Ammon's horn (tissue), 1 donor: ENCODE measurements around the gene DCAF4.
A peak's percentile ranks its signal among the peaks of the same experiment; 100 is the strongest.

Source experiments
- DNase-seq: peaks from one replicate; pipeline ENCODE4 v3.0.0-alpha.2; 2016; ENCODE audit warnings: low spot score

DCAF4 gene, protein sequence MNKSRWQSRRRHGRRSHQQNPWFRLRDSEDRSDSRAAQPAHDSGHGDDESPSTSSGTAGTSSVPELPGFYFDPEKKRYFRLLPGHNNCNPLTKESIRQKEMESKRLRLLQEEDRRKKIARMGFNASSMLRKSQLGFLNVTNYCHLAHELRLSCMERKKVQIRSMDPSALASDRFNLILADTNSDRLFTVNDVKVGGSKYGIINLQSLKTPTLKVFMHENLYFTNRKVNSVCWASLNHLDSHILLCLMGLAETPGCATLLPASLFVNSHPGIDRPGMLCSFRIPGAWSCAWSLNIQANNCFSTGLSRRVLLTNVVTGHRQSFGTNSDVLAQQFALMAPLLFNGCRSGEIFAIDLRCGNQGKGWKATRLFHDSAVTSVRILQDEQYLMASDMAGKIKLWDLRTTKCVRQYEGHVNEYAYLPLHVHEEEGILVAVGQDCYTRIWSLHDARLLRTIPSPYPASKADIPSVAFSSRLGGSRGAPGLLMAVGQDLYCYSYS

DNA sequence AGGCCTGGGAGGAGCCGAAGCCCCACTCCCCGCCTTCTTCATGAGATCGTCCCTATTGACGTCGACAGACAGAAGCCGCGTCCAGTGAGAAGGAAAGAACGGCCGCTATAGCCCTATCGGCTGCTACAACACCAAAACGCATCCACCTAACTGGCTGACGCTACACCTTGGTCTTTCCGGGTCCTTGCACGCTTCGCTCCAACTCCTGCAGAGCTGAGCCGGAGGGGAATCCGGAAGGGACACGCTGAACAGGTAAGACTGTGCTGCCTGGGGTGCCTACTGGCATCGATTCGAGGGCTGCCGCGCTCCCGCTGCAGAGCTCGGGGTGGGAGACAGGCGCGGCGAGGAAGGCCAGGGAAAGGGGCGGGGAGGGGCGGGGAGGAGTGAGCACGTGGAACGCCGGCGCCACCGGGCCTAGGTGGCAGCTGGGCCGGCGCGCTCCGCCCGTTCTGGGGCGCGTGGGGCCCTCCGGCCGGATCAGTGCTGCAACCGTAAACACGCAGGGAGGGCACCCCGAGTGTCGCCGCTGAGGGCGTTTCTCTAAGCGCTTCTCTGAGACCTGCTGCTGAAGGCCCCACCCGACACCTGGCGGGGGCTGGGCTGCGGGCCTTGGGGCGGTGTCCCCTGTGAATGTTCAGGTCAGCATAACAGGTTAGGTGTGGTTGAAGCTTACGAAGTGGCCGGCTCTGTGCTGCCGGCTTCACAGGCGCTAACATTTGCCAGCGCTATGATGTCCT is at the start of gene DCAF4:
DCAF4 (plus strand) TSS at position 173 of the 737 bp plus-strand sequence. CDS start 11,515 bp downstream, outside the sequence.
- DNase-seq: peak; percentile 98

DNA sequence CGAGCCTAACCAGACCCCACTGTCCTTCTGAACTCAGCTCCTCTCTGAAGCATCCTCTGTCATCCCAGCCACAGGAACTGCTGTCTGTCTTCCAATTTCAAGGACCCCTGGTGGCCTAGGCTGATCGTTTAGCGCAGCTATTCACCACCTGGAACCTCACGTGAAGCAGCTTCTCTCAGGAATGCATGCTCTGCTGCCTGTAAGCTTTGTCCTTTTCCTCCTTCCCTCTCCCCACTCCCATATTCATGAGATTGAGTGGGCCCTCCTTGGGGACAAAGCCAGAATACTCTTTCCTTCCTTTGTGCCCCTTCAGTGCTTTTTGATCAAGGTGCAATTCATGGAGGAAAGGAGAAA is 49.6 kb upstream of the DCAF4 start:
- DNase-seq: no peak

DNA sequence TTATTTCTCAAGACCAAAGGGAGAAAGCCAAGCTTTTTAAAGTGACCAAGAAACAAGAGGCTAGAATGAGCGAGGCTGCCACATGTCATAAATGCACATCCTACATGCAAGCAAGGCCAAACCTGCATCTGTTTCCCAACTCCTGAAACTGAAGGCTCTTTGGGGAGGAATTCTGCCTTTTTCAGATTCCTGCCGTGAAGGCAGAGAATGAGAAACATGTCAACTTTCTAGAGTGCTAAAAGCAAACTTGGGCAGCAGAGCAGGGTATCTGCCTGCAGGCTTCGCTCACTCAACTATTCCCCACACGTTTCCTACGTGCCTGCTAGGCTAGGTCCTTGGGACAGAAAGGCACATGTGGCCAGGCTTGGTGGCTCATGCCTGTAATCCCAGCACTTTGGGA is 47.5 kb upstream of the DCAF4 start:
- DNase-seq: no peak

DNA sequence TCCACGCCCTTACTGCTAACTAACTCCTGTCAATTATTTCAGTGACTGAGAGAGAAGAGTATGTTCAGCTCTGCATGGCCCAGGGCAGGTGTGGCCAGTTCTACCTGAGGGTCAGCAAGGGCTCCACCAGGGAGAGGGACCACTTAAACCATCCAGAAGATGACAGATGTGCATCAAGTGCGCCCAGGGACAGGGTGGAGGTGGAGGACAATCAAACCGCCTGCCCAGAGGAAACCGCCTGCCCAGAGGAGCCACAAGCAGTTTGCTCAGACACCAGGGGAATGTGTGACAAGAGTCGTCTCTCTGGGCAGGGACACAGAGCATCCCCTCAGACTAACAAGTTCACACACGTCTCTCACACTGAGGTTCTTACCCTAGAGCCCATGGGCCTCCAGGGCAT is 46.8 kb upstream of the DCAF4 start:
- DNase-seq: no peak

DNA sequence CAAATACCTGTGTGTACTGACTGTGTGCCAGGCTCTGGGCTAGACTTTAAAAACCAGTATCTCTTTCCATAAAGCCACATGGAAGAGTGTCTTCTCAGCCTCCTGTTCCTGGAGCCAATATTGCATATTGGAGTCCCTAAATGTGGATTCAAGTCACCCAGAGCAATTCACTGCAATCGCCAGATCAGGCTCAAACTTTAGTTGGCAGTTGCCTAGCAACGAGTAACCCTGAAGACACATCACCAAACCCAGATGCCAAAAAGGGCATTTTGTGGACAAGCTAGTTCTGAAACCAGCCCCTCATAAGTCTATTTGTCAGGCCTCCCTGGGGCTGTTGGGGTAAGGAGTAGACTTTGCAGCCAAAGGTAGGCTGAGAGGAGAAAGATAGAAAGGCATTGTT is 46.1 kb upstream of the DCAF4 start:
- DNase-seq: no peak

DNA sequence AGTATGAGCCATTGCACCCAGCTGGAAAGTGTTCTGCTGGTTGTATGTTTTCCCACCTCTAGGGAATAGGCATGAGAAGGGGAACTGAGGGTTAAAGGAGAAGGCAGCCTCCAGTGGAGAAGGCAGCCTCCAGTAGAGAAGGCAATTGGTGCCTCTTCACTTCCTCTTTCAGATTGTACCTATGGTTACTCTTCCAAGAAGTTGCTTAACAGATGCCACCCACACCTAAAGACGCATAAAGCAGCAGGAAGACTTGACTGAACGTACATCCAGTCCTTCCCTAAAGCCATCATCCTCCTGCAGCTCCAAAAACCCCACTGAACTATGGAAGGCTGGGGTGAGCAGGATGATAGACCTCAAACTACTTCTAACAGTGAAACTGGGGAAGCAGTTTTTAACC is 45.4 kb upstream of the DCAF4 start:
- DNase-seq: no peak

DNA sequence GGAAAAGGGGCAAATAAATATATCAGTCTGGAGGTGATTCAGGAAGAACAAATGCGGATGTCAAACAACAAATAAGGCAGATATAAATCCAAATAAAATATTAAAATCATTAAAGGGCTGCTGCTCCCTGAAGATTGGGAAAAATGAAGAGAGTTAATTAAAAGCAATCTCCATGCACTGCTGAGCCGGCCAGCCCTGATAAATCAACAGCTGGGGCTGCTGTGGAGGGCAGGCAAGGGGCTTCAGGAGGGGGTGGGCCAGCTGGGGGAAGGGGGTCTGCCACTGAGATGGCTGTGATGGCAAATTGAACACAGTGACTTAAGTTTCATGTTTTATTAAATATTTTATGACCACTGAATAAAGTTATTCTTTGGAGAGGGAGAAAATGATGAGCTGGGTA is 44.7 kb upstream of the DCAF4 start:
- no peak for DNase-seq

DNA sequence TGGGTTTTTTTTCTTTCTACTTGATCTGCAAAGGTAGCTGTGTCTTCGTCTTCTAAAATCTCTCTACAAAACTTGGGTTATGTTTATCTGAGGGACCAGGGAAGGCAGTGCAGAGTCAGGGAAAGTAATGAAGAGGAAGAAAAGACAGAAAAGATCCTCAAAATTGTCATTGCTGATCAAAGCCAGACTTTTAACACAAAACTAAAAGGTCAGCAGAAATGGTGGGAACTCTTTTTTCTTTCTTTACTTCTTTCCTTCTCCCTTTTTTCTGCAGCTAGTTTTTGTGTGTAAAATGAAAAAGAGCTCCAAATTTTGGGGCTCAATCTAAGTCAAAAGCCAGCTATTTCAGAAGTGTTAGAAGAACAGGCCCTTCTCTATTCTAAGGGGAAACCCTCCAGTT is 44.2 kb upstream of the DCAF4 start:
- no peak for DNase-seq

DNA sequence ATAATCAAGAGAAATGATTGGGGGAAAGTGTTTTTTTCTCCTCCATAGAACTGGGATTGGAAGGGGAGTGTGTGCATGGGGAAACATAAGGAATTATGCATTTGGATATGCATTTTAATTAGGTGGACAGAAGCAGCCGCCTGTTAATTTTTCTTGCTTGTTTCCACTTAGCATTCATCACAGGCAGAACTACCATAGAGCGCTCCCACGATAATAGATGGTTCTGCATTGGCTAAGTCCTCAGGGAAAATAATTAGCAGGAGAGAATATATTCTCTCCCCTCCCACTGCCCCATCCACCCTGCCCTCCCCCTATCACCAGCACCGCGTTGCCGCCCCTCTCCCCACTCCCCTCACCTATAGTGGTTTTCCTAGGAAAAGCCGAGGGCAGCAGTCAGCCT is 43.8 kb upstream of the DCAF4 start:
- DNase-seq: no peak

DNA sequence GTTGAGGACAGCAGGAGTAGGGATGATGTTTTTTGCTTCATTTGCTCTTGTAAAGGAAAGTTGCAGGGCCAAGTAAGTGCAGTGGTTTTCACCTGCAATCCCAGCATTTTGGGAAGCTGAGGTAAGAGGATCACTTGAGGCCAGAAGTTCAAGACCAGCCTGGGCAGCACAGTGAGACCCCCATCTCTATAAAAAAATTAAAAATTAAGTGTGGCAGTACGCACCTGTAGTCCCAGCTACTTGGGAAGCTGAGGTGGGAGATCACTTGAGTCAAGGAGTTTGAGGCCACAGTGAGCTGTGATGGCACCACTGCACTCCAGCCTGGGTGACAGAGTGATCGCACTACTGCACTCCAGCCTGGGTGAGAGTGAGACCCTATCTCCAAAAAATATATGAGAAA is 43.2 kb upstream of the DCAF4 start:
- DNase-seq: no peak

DNA sequence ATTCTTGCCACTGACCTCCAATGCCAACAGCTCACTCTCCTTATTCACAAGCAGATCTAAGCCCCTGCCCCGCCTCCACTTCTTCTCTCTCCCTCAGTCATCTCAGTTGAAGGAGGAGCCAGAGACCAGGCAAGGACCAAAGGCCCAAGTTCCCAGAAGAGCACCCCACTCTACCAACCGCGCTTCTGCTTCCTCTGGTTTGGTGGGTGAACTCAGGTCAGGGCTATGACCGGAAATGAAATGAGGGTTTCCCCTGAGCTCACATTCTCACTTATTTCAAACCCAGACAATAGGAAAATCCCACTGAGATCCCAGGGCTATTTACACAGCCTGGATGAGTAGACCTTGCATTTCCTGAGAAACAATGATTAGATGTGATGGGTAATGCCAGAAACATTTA is 42.3 kb upstream of the DCAF4 start:
- no peak for DNase-seq

DNA sequence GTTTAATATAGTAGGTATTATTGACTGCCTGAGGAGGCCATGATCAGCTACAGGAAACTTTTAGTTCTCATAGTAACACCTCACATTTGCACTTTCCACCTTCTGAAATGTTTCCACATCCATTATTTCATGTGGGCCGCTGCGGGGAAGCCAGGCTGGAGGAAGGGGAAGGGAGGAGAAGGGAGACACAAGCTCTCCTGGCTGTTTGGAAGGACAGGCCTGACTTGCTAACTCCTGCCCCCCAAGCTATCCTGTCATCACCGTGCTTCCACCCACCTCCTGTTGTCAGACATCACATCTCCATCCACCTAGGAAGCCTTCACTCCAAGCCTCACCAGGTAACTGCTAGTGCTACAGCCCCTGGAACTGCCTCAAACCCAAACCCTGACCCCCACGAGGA is 41.9 kb upstream of the DCAF4 start:
- DNase-seq: no peak

DNA sequence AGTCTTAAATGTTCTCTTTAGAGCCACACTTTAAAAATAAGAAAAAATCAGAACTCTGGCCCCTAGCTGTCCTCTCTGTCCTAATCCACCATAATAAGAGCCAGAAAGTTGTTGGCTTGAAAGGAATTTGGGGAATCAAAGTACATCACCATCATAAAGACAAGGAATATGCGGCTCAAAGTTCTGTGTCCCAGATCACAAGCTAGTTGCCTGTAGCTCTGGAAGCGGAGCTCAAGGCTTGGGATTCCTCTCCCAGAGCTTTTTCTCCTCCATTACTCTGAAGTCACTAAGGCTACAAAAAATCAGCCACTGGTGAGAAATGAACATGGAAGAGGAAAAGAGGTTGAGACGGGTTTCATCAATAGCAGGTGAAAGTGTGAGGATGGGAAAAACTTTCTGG is 38.8 kb upstream of the DCAF4 start:
- DNase-seq: no peak

DNA sequence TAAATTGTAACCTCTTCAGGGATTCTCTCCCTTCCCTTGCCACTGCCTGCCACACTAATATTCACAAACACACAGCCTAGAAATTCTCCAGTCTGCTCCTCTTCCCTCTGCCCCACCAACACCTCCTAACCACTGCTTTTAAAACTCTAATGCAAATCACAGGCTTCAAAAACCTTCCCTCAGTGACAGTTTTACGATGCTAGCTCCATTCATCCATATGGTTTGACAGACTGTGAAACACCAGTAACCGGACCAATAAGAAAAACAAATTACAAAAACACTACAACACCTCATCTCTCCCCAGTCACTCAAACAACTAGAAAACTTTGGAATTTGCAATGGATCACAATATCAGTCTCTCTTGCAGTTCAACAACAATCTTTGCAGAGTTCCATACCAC is 38.1 kb upstream of the DCAF4 start:
- DNase-seq: no peak

DNA sequence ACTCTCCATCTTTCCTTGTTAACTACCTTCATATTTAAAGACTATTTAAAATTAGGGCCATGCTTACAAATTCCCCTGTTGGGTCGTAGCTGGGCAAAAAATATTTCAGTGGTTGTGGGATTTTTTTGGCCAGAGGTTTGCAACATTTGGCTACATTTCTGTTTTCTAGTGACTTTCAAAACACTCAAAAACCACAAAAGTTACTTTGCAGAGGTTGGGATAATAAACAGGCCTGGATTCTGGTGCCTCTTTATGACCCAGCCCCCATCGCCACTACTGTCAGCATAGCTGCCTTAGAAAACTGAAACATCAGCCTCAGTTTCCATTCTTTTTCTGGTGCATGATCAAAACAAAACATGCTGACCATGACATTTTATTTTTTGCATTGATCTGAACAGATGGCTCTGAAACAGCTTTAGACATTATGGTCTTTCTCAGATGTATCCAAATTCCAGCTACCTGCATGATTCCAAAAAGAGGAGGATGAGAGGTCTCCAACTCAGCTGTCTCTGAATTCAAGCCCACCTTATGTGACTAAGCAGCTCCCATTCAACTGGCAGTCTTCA is 37.5 kb upstream of the DCAF4 start:
- no peak for DNase-seq

DNA sequence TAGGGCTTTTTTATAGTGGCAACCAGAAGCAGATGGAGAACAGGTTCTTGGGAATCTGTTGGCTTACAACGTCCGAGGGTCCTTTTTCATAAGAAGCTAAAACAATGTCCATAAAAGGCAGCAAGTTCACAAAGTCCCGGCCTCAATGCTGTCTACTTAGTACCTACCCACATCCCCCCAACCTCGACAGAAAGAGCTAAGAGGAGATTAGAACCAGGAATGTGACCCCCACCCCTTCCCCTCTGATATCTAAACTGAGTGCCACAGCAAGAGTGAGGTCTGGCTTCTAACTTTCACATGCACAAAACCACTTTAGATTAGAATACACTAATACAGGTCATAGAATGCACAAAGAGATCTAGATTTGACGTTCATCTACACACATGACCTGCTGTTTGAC is 36.9 kb upstream of the DCAF4 start:
- DNase-seq: no peak

DNA sequence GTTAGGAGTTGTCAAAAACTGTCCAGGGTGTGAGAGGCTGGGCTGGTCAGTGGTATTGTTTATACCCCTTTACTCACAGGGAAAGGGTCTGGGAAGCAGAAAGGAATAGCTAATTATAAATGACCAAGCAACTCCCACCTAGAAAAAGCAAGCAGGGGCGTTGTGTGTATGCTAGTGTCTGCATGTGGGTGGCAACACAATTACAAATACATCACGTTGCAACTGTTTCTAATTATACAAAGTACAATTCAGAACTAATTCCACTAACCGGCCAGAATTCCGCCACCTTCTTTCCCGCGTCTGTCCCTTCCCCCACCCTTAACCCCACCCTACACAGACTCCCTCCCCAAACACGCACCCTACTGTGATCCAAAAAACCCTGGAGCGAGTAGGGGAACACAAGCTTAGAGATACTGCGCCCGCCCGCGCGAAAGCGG is 34.6 kb upstream of the DCAF4 start:
- DNase-seq: peak; percentile 9

DNA sequence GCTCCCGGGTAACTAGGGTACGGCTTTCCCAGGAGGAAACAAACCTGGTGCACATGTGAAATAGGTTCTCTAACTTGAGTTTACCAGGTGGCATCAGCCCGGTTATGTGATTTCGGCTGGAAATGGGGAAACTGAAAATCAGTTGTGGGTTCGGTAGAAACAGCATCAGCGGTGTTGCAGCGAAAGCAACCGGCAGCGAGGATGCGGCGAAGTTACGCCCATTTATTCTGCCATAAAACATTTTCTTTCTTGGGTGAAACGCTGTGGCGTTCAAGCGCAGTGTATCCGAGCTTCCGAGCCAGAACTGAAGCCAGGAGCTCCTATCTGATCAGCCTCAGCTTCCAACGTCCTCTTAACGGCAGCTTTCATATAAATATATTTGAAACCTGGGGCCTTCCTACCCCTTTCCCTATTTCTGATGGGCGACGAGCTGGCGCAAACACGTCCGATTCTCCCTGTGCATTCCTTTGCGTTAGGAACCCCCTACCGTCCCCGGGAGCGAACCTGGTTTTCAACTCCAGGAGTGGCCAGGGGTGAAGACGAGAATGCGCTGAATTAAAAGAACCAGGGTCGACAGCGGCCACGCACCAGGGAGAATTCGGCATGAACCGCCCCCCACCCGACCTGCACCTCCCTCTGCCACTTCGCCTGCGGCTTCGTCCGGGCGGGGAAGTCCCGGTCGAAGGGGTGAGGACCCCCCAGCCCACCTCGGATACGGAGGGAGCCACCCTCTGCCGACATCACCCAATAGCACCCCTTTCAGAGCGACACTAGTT is 34.0 kb upstream of the DCAF4 start:
- DNase-seq: peak; percentile 52

DNA sequence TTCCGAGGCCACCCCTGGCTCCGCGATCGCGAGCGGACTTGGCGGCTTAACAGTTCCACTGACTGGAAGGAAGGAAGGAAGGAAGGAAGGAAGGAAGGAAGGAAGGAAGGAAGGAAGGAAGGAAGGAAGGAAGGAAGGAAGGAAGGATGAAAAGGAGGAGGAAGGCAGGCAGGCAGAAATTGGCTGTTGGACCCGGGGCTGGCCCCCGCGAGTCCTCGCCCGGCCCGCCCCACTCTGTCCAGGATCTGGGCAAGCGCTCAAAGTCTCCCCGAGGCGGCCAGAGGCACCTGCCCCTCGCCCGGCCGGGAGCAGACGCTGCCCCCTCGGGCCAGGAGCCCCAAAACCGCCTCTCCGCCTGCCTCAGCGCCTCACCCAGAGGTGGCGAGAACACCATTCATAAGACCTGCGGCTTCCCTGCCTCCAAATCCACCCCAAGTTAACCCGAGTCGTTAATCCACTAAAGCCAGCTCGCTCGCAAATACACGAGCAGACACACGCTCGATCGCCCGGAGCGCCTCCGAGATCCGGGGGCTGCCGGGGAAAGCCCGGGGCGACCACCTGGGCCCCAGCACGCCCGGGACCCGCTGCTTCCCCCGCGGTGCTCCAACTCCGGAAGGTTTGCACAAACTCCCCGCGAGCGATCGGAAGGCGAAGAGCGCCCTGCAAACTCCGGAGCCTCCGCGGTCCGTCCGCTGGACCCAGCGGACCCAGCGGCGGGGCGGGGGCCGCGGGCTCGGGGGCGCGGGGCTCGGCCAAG is 33.2 kb upstream of the DCAF4 start:
- peak; percentile 46 for DNase-seq

DNA sequence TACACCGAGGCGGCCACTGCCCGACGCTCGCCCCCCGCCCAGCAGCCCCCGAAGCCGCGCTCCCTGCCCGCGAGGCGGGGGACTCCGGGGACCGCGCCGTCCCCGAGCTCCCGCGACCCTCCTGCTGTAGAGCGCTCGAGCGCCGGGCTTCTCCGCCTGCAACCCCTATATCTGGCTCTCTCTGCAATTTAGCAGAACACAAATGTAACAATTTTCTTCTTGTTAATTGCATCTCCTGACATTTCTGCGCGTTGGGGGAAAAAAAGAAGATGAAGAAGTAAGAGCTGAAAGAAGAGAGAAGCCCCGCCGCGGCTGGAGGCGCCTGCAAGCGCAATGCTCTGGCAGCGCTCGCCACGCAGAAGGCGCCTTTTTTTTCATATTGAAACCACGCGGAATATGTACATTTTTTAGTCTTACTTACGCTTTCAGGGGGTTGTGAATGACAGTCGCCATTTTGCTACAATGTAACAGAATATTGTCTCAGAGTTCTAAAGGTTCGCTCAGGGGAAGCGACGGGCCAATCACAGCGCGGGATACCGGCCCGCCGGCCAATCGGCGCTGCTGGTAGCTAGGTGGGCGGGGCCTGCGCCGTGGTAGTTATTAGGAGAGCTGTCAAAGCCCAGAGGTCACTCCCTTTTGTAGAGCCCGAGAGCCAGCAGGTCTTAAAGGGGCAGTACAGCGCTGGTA is 32.5 kb upstream of the DCAF4 start, which contains the start of gene DPF3:
DPF3 (minus strand) TSS at position 466 of the 687 bp plus-strand sequence; CDS start at position 453, 13 bp downstream.
- DNase-seq: peak; percentile 98

DNA sequence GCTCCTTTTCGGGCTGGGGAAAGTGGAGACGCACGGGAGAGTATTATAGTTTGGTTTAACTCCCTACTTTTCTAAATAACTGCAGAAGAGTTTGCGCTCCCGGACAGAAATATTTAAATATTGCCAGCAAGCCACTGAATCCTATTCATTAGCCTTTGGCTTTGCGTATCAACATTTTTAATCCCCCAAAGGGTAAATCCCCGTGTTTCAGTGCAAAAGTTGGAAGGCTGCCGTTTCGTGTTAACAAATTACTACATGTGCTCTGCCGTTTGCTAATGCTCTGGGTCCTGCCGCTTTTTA is 32.0 kb upstream of the DCAF4 start:
- no peak for DNase-seq
